ENCODE measurements around the gene DCST2.

- TF ChIP-seq CTCF (IDR thresholded peaks at IDR 0.05) (no peak), EP300 (IDR thresholded peaks at IDR 0.05) (no peak), POLR2A (IDR thresholded peaks at IDR 0.05) (peak in 1 of 2 donors; percentile 42)
These were observed 30.0 kb upstream of the DCST2 start, which contains the start of gene EFNA4 for GRCh38 chr1:155063550-155064110.

All from sigmoid colon (tissue), 4 donors.